Endodermal cell (in vitro differentiated cells): ENCODE measurements around the gene RGS11. TPM values are rescaled to one million over a fixed set of nuclear protein-coding genes. Genes with fewer than 3 reads are reported as not detected.

Experiments used
- DNase-seq: peaks from one replicate; pipeline ENCODE4 v3.0.0-alpha.2; 2017
- H3K27ac ChIP-seq: 2 replicates; pipeline ENCODE4 v1.5.1; 2013; ENCODE audit warnings: mild to moderate bottlenecking, low read depth, low read length, moderate library complexity
- H3K27me3 ChIP-seq: 2 replicates; pipeline ENCODE4 v1.6.1; 2013; ENCODE audit warnings: mild to moderate bottlenecking, low read length, moderate library complexity; ENCODE audit not compliant: insufficient read depth, control insufficient read depth, poor library complexity, severe bottlenecking
- H3K36me3 ChIP-seq: 2 replicates; pipeline ENCODE4 v1.7.0; 2013; ENCODE audit warnings: mild to moderate bottlenecking, low read length, moderate library complexity; ENCODE audit not compliant: control insufficient read depth, insufficient read depth
- H3K4me1 ChIP-seq: one replicate; pipeline ENCODE4 v1.7.0; 2013; ENCODE audit warnings: low read length; ENCODE audit not compliant: control insufficient read depth, insufficient read depth
- H3K4me3 ChIP-seq: 2 replicates; pipeline ENCODE4 v1.5.1; 2013; ENCODE audit warnings: mild to moderate bottlenecking, low read length, moderate library complexity
- H3K9ac ChIP-seq: 2 replicates; pipeline ENCODE4 v1.6.1; 2013; ENCODE audit warnings: mild to moderate bottlenecking, low read length, moderate library complexity; ENCODE audit not compliant: poor library complexity, severe bottlenecking; ENCODE audit errors: extremely low read depth
- H3K9me3 ChIP-seq: 2 replicates; pipeline ENCODE4 v1.6.1; 2013; ENCODE audit warnings: mild to moderate bottlenecking, low read length, moderate library complexity; ENCODE audit not compliant: control insufficient read depth
- H3K27ac Mint-ChIP-seq: 2 replicates; pipeline ENCODE4 v1.8.0; 2020; ENCODE audit warnings: mixed read lengths
- H3K27me3 Mint-ChIP-seq: 2 replicates; pipeline ENCODE4 v1.8.0; 2021; ENCODE audit warnings: mild to moderate bottlenecking, mixed read lengths; ENCODE audit not compliant: insufficient read depth
- H3K36me3 Mint-ChIP-seq: 2 replicates; pipeline ENCODE4 v1.8.0; 2020; ENCODE audit warnings: low read depth, mixed read lengths
- H3K4me1 Mint-ChIP-seq: 2 replicates; pipeline ENCODE4 v1.8.0; 2020; ENCODE audit warnings: mixed read lengths
- H3K4me3 Mint-ChIP-seq: 2 replicates; pipeline ENCODE4 v1.8.0; 2020; ENCODE audit warnings: mild to moderate bottlenecking, moderate library complexity, mixed read lengths
- H3K9me3 Mint-ChIP-seq: 2 replicates; pipeline ENCODE4 v1.8.0; 2020; ENCODE audit warnings: mild to moderate bottlenecking, mixed read lengths
- CTCF ChIP-seq: fragments of 200-600 bp; sonication (generic); conservative IDR thresholded peaks from 2 replicates; pipeline ENCODE4 v1.5.0; 2021; ENCODE audit warnings: antibody characterized with exemption, mild to moderate bottlenecking
- WGBS, 2 experiments: methylation state at CpG; one replicate each; pipeline versions ENCODE4 v1.1.5 to v1.1.7; 2013; ENCODE audit warnings: missing lambda C conversion rate in 2 of 2, mixed read lengths in 1 of 2; ENCODE audit not compliant: insufficient coverage in 1 of 2, insufficient read length in 1 of 2; 5-methylcytosine and 5-hydroxymethylcytosine counted together
- total RNA-seq, 2 donors: library from RNA; stranded (reverse); fragmentation: NEBNext Ultra II Directional in 1 of 2; extraction: Animal tissue kit (Norgen Biotek cat#: 25700) in 1 of 2; gene quantifications; 2 replicates in 1 of 2; 3 replicates in 1 of 2; pipeline ENCODE4 v1.2.1, GENCODE V29; 2021

RGS11 gene
- total RNA-seq, 2 donors from 2014 or later, result 2.0 to 7.8 TPM

GRCh38 chr16:254461-254860 is 21.3 kb downstream of the RGS11 start:
- H3K27ac ChIP-seq, result no peak overlapping the region
- H3K27me3 ChIP-seq, result no peaks in the 10 kb centered on the region
- Mint-ChIP-seq H3K27me3 (no peaks in the 10 kb centered on the region), H3K27ac (no peak overlapping the region), H3K36me3 (peaks cover 59% of the 10 kb centered on the region), H3K4me3 (no peak overlapping the region), H3K4me1 (peaks cover 10% of the 10 kb centered on the region), H3K9me3 (no peaks in the 10 kb centered on the region)
- H3K9me3 ChIP-seq, result no peaks in the 10 kb centered on the region
- H3K4me3 ChIP-seq, result no peak overlapping the region
- no peak for DNase-seq
- H3K9ac ChIP-seq, result no peak overlapping the region
- WGBS, 2 experiments, result 93 to 95% methylated on average over 25 of the region's 25 CpGs
- TF ChIP-seq CTCF, result no peak
- no peaks in the 10 kb centered on the region for H3K4me1 ChIP-seq
- peaks cover 34% of the 10 kb centered on the region for H3K36me3 ChIP-seq

- no peak for TF ChIP-seq CTCF
- DNase-seq, result no peak
- Histone ChIP-seq H3K9ac (no peak overlapping the region), H3K9me3 (no peaks in the 10 kb centered on the region), H3K36me3 (peaks cover 34% of the 10 kb centered on the region), H3K4me3 (no peak overlapping the region), H3K27ac (no peak overlapping the region), H3K4me1 (no peaks in the 10 kb centered on the region), H3K27me3 (no peaks in the 10 kb centered on the region)
- 89 to 93% methylated on average over 5 to 6 of the region's 6 CpGs for WGBS, 2 experiments
- no peak overlapping the region for H3K27ac Mint-ChIP-seq
- peaks cover 10% of the 10 kb centered on the region for H3K4me1 Mint-ChIP-seq
- no peak overlapping the region for H3K4me3 Mint-ChIP-seq
- no peaks in the 10 kb centered on the region for H3K9me3 Mint-ChIP-seq
- no peaks in the 10 kb centered on the region for H3K27me3 Mint-ChIP-seq
- peaks cover 53% of the 10 kb centered on the region for H3K36me3 Mint-ChIP-seq
Observed at GRCh38 chr16:253833-254232, 21.9 kb downstream of the RGS11 start.

- no peak for TF ChIP-seq CTCF
- Mint-ChIP-seq H3K27ac (no peak overlapping the region), H3K4me3 (no peak overlapping the region), H3K36me3 (peaks cover 54% of the 10 kb centered on the region), H3K27me3 (no peaks in the 10 kb centered on the region), H3K9me3 (no peaks in the 10 kb centered on the region), H3K4me1 (peaks cover 10% of the 10 kb centered on the region)
- no peak overlapping the region for H3K4me3 ChIP-seq
- no peaks in the 10 kb centered on the region for H3K27me3 ChIP-seq
- 93 to 94% methylated on average over 16 to 28 of the region's 30 CpGs for WGBS, 2 experiments
- no peak overlapping the region for H3K9ac ChIP-seq
- H3K36me3 ChIP-seq, result peaks cover 34% of the 10 kb centered on the region
- DNase-seq, result no peak
- H3K9me3 ChIP-seq, result no peaks in the 10 kb centered on the region
- no peaks in the 10 kb centered on the region for H3K4me1 ChIP-seq
- H3K27ac ChIP-seq, result no peak overlapping the region
Observed at GRCh38 chr16:252366-253337, 23.1 kb downstream of the RGS11 start.
